Activated CD4-positive, CD25-positive, alpha-beta regulatory T cell treated with anti-CD3 and anti-CD28 coated beads, Interleukin-2, amount 50 U/mL, for 72 hours (primary cell): ENCODE measurements around the gene TGIF2LY.
"Not testable (repeated sequence)": the region's sequence is repeated elsewhere in the genome, so short reads cannot be mapped to it uniquely, and the experiment has no call there.

ENCODE experiments used
- DNase-seq: peaks from one replicate; pipeline ENCODE4 v3.0.0; 2021

The TGIF2LY gene

GRCh38 chrY:3578767-3579166 lies at the start of gene TGIF2LY:
TSS of gene TGIF2LY (plus strand) at chrY:3579067. CDS start at chrY:3579245, 178 bp downstream.
- DNase-seq: not testable (repeated sequence)
